HG03442 (cell line): ENCODE data around the gene MAOB.

ENCODE experiments used
- ATAC-seq: cut with Tn5 transposase; IDR thresholded peaks from one replicate; pipeline ENCODE4 v1.9.1; 2021; ENCODE audit warnings: mild to moderate bottlenecking, moderate library complexity; ENCODE audit not compliant: unreplicated experiment

MAOB gene

DNA sequence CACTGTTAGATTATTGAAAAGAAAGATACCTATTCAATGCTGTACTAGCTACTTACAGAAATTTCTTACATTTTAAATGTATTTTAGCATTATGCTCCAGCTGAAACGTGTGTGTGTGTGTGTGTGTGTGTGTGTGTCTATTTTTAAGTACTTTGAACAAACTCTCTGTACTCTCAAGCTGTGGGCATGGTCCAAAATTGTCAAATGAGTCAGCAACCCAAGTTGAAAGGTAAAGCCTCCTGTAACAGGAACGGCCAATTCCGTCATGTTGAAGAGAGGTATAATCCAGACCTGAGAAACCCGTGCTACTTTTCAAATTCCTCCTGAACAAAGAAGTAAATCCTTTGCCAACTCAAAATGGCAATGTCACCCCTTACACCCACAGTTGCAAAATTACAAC is 20.5 kb downstream of the MAOB start:
- ATAC-seq: no peak

DNA sequence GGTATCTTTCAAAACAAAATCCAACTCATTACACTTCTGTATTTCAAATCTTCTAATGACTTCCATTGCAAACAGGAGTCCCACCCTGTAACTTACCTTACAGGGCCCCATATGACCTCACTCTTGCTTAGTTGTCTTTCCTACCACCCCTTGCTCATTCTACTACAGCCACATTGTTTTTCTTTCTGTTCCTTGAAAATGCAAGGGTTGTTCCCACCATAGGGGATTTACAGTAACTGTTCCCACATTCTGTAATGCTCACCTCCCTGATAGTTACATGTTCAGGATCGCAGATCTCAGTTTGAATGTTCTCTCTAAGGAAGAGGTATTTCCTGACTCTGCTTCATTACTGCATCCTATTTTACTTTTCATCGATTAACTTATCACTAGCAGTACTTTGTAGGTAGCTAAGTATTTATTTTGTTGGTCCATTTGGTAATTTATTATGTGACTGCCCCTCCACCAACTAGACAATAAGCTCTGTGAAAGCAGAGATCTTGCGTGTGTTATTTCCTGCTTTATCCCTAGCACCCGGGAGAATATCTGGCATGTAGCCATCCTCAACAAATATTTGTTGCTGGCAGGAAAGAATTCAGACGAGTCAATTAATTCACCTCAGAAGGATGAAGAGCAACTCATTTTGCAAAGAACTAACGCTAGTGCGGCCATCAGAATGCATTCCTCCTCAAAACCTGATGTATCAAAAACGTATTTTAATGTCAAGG is 21.4 kb downstream of the MAOB start:
- ATAC-seq: no peak

DNA sequence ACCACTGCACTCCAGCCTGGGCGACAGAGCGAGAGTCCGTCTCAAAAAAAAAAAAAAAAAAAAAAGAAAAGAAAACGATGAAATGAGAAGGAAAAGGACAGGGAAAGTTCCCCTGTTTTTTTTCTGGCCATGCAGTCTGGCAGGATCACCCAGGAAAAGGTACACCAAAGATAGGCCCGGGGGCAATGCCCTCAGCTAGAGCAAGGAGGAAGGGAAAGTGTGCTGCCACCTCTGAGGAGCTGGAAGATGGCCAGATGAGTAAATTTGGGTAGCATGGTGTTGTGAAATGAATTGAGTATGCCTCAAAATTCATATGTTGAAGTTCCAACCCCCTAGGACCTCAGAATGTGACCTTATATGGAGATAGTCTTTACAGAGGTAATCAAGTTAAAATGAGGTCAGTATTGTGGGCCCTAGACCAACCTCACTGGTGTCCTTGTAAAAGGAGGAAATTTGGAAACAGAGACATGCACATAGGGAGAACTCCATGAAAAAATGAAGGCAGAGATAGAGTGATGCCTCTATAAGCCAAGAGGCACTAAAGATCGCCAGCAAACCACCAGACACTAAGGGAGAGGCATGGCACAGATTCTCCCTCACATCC is 28.9 kb downstream of the MAOB start:
- ATAC-seq: no peak

DNA sequence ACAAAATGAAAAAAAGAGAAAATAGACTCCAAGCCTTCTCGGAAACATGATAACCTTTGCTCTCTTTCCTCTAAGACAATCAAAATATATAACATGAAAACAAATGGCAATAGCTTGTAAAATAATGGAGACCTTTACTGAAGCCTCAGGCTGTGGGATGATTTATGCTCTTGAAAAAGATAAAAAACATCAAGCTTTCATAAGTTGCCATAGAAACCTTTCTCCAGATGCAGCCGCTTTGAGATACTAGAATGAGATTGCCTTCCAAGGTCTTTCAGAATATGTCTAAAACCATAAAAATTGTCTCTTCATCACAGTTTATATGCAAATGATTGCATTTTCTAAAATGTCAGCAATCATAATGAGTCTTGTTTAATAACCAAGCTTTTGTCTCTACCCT is 31.6 kb downstream of the MAOB start:
- no peak for ATAC-seq

DNA sequence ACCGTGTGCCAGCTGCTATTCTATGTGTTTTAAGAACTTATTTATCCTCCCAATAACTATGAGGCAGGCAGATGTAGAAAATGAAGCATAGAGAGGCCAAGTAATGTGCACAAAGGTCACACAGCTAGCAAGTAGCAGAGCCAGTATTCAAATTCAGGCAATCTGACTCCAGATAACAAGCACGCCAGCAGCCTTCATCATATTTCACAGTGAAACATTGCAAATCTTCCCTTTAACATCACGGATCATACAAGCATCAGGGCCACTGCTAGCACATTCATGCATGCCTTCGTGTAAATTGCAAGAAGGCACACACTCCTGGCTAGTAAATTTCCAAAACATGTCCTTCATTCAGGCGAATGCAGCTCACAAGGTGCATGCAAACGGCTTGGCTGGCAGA is 33.1 kb downstream of the MAOB start:
- ATAC-seq: no peak

DNA sequence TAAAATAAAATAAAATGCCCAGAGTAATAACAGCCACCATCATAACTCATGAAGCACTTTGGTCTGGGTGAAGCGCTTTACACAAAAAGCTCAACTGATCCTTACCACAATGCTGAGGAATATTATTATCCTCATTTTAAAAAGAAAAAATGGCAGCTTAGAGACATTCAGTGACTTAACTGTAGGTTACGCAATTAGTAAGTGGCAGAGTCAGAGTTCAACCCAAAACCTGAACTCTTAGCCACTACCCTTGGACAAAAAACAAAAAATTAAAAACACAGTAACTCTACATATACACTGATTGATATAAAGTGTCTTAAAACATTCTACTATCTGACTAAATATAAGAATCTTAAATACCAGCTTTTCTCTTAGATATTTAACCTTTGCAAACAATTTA is 34.9 kb downstream of the MAOB start:
- no peak for ATAC-seq

DNA sequence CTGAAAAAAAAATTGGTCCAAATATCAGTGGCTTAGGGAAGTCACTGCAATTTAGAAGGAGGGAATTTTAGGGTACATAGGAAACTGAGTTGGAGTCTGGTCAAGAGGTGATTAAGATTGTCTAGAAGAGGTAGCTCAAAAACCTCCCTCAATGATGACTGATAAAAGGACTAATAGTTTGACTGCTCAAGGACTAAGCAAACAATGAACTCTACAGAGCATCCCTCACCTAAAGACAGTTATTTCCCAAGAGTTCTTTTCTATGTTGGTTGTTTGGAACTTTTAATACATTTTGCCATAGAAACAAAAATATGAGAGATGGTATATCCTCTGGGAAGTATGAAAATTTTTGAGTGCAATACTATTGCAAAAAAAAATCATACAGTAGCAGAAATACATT is 35.7 kb downstream of the MAOB start:
- no peak for ATAC-seq

DNA sequence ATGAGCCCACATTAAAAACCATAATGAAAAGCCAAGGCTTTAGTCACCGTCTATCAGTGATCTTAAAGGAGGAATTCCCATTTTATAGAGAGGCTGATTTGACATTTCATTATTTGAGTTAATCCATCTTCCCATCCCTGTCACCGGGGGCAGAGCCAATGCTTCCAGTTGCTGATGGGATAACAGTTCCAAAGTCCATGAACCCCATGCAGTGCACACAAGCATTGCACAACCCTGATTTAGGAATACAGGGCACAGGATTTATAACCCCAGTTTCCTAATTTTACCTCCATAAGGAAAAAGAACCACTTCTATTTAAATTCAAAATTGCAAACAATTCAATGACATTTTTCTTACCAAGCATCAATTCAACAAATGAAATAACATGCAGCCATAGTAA is 36.5 kb downstream of the MAOB start:
- no peak for ATAC-seq

DNA sequence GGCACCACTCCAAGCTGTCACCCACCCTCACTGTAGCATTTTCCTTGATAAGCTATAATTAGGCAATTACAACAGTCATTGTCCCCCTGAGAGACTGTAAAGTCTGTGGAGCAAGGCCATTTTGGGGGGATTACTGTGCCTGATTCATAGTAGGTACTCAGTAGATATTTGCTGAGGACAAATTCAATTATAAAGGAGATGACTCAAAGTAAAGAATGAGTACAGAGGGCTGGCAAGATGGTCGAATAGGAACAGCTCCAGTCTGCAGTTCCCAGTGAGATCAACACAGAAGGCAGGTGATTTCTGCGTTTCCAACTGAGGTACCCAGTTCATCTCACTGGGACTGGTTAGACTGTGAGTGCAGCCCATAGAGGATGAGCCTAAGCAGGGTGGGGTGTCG is 42.0 kb downstream of the MAOB start:
- no peak for ATAC-seq

DNA sequence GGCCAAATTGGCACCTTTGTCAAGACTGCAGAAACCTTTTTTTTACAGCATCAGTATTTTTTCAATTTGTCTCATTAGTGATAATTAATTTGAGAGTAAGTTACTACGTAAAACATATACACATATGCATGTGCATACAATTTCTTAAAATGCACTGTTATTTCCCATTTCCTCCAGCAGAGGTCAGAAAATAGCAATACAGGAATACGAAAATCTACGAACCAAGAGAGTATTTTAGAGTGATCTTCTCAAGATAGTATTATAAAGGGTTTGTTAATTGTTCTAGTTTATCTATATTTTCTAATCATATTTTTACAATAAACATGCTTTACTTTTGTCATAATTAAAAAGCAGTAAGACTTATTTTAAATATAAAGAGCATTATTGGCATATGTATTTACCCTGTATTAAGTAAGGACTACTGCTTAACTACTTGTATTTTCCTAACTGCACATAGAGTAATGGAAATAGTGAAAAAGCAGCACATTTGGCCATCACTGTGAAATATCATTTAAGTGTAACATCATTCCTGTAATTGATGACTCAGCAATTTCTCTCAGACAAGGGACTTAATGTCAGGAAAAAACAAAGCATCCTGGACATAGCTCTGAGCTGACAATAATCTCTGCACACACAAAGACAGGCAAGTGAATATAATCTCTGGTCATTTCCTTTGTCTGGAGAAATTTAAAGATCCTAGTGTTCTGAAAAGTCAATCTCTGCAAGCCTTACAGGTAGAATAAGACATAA is 45.6 kb downstream of the MAOB start:
- no peak for ATAC-seq

DNA sequence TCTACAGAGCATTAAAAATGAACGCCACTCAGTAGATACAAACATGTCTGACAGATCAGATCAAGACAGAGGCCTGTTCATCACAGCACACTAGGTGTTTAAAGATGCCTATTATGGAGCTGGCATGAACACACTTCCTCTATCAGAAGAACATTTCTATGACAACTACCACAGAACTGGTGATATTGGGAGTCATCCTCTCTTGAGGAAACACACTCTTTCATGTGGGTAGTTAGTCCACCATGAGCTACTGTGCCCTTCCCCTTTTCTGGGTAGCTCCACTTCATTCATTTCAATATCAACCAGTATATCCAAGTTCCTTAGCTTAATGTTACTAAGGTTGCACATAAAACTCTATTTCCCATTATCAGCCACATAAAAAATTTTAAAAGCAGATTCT is 46.7 kb downstream of the MAOB start:
- ATAC-seq: no peak

DNA sequence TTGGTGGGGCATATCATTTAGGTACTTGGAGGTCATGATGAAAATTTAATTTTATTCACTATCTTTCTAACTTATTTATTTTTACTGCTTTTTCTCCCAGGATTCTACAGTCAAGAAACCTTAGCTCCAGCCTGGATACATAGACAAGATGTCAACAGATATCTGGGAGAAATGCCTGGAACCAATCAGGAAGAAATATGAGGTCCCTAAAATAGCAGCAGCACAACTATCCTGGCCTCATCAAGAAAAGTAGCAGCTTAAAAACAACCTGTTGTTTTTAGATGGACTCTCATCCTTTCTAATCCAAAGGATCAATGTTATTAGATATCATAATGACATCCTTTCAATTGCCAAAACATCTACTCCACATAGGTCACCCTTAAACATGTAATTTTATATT is 54.5 kb downstream of the MAOB start:
- no peak for ATAC-seq

DNA sequence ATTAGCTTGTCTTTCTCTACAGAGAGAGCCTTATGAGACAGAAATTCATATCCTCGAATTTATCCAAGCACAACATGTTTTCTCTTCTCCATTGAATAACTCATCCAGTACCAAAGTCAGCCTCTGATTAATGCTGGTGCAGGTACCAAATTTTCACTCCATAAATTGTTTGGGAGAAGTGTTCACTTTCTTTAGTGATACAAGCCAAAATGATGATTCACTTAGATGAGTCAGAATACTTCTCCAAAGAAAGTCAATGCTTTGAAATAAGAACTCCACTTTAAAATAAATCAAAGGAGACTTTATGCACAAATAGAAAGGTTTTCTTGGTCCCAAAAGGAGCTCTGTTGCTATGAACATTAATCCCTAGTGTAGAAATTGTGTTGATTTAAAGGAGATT is 60.2 kb downstream of the MAOB start:
- no peak for ATAC-seq

DNA sequence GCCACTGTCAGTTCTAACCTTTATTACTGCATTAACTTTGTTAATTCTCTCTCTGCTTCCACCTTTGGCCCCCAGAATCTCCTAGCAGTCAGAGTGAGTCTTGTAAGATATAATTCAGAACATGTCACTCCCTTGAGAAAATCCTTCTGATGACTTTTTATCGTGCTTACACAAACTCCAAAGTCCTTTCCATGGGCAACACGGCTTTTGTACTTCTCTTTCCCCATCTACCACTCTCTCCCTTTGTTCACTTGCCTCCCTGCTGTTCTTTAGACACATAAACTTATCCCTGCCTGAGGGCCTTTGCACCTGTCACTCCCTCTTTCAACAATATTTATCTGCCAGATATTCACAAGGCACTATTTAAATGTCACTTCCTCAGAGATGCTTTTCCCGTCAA is 64.8 kb downstream of the MAOB start:
- no peak for ATAC-seq

DNA sequence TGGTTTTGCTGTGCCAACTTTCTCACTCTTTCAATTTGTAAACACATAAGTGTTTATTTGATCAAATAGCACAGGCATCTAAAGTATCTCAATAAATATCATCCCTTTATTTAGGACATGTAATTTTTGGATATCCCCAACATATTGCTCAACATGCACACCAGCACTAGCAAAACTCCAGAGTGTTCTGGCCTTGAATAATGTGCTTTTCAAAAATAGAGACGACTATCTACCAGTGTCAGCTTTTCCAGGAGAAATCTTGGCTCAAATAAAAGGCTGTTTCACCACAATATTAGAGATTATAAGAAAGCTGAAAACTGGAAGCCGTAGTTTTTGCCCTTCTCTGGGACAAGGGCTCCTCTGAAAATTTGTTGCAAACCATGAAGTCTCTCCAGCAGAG is 67.0 kb downstream of the MAOB start:
- ATAC-seq: no peak

DNA sequence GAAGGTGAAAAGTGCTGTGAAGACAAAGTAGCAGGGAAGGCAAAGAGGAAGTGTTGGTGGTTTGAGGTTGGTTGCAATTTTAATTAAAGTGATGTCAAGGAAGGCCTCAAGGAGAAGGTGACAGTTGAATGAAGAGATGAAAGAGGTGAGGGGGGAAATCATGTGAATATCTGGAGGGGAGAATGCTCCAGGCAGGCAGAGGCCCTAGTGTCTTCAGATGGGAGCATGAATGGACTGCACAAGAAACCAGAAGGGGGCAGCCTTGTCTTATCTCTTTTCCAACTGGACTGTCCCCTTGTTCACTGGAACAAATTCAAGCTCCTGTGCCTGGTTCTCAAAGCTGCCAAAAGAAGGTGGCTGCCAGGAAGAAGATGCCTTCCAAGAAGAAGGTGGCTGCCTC is 68.4 kb downstream of the MAOB start:
- no peak for ATAC-seq

DNA sequence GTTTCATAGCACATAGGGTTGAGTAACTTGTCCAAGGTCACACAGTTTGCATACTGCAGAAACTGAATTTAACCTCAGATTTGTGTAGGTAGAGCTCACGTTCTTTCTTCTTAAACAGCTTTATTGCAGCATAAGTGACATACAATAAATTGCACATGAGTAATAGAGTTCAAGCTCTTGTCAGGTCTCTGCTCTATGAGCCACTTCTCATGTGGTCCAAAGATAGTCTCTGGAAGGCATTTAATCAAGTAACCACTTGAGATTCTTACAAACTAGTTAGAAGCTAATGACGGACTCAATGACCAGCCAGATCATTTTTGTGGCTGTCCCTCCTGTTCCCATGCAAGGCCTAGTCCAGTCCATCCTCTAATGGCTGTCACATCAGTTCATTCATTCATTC is 68.9 kb downstream of the MAOB start:
- no peak for ATAC-seq

DNA sequence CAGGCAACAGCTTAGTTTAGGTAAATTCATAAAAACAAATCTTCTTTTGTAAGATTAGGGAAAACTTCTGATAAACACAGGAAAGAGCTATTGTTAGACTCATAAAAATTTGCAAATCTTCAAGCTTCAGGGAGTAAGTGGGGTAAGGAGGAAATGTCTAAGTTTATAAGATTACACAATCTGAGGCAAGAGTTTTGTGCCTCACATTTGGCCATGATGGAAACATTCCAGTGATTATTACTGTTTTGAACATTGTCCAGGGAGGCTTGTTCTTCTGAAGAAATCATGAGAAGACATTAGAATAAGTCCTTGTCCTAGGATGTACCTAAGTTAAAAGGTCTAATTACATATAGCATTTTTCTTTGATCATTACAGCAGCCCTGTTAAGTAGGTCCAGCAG is 72.8 kb downstream of the MAOB start:
- ATAC-seq: no peak

DNA sequence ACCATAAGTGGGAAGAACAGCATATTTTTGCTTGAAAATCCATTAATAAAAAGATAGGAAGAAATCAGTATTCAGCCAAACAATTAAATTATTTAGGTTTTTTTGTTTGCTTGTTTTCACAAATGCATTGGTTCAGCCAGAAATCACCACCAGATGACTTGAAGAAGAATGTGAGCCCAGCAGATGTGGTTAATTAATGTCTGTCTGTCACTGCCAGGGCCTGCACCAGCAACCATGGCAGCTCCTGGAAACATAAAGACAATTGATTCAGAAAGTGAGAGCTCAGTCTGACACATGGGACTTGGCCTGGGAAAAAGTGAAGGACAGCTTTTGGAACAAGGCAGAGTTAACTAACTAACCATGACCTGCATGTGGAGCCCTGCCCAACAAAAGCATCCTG is 74.0 kb downstream of the MAOB start:
- no peak for ATAC-seq

DNA sequence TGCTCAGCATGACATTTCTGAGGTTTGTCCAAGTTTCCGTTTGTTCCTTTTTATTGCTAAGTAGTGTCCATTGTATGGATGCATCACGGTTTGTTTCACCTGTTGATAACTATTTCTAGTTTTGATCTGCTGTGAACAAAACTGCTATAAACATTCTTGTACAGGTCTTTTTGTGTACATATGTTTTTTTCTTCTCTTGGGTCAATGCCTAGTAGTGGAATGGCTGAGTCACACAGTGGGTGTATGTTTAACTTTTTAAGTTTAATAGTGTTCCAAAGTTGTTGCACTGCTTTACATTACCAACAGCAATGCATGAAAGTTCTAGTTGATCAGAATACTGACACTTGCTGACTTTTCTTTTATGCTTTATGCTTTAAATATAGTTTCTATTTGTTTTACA is 76.7 kb downstream of the MAOB start:
- no peak for ATAC-seq

DNA sequence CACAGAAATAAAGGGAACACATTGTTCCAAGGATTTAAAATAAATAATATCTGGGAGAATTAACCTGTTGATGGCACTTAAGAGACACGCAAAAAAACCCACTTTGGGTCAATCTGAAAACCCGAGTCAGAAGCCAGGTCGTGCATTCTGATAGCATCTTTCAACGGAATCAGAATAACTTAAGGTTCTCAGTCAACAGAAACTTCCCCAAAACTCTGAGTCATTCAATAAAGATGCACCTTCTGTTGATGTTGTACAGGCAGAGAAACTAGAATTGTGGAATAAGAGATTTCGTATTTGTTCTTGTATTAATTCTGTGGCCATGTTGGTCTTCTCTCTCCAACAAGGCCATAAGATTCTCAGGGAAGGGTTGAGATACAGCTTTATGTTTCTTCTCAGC is 78.2 kb downstream of the MAOB start:
- no peak for ATAC-seq

DNA sequence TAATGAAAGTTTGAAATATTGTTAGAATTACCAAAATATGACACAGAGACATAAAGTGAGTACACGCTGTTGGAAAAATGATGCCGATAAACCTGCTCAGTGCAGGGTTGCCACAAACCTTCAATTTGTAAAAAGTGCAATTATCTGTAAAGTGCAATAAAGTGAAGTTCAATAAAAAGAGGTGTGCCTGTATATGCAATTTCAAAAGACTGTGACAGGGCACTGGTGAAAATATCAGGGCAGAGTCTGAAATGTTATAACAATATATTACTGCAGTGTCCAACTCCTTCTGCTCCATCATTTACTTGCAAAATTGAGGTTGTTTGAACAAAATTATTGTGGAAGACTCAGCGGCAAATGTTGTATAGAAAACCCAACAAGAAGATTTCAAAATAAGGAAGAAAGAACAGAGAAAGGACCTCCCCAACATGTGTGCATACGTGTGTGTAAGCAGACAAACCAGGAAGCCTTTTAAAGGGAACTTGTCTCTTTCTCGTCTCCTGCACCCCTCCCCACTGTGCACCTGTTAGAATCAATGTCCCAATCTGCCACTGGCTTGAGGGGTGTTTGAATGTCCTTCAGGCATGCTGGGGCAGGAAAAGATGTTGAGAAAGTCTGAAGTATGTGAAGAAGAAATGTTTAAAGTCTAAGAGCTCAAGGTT is 96.2 kb downstream of the MAOB start:
- ATAC-seq: no peak
